GM06990 (cell line): ENCODE results near the gene SLC12A8.

Source experiments
- DNase-seq: peaks from one replicate; pipeline ENCODE4 v3.0.0-alpha.2; 2011; ENCODE audit not compliant: insufficient read length; ENCODE audit errors: extremely low read depth
- H3K27me3 ChIP-seq: replicated peaks from 2 replicates; pipeline ENCODE4 v1.6.0; 2011; ENCODE audit warnings: low read length; ENCODE audit not compliant: control insufficient read depth, insufficient read depth
- H3K36me3 ChIP-seq: 2 replicates; pipeline ENCODE4 v1.5.1; 2011; ENCODE audit warnings: low read length; ENCODE audit not compliant: control insufficient read depth, insufficient read depth
- H3K4me3 ChIP-seq: replicated peaks from 2 replicates; pipeline ENCODE4 v1.5.1; 2011; ENCODE audit warnings: low read depth, mild to moderate bottlenecking, control low read depth, low read length
- TF ChIP-seq, protein P1 (sequence below): IDR thresholded peaks from 2 replicates; pipeline ENCODE4 v1.5.1; 2011; ENCODE audit warnings: low read length, control low read depth, mild to moderate bottlenecking, inconsistent platforms; ENCODE audit not compliant: insufficient read depth, poor library complexity, severe bottlenecking

Gene SLC12A8

DNA sequence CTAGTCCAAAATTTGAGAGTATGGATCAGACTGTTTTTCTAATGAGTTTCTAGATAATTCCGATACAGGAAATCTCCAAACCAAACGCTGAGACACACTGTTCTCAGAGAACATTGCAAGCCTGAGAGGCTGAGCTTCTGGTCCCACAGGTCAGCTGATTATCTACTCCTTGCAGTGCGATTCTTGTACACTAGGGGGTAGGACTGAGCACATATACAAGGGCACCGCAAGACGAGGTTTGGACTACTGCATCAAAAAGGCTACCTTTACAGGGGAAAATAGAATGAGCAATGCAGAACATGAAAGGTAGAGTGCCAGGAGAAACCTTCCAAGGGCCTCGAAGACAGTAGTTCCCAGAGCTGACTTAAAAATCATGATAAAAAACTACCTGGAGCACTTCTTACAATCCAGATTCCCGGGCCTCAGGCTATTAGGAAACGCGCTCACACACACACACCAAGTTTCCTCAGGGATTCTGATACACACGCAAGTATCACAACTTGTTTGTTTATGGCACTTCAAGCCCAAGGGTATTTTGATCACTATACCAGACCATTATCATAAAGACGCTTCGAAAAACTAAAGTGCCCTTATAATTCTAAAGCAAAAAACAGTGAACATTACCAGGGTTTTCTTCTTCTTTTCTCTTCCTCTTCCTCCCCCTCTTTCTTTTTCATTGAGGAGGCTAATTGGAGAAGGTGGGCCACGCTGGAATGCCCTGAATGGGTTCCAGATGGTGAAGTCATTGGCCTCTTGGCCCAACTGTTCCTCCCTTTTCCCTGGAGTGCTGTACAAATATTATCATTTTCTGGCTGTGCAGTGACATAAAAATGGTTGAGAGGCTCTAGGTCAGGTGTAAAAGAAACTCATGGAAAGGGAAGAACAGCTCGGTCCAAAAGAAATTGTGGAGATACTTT lies 61.8 kb downstream of the SLC12A8 start:
- TF ChIP-seq, protein P1, sequence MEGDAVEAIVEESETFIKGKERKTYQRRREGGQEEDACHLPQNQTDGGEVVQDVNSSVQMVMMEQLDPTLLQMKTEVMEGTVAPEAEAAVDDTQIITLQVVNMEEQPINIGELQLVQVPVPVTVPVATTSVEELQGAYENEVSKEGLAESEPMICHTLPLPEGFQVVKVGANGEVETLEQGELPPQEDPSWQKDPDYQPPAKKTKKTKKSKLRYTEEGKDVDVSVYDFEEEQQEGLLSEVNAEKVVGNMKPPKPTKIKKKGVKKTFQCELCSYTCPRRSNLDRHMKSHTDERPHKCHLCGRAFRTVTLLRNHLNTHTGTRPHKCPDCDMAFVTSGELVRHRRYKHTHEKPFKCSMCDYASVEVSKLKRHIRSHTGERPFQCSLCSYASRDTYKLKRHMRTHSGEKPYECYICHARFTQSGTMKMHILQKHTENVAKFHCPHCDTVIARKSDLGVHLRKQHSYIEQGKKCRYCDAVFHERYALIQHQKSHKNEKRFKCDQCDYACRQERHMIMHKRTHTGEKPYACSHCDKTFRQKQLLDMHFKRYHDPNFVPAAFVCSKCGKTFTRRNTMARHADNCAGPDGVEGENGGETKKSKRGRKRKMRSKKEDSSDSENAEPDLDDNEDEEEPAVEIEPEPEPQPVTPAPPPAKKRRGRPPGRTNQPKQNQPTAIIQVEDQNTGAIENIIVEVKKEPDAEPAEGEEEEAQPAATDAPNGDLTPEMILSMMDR: peak; percentile 64
- Histone ChIP-seq H3K27me3 (no peaks in the 10 kb centered on the region), H3K36me3 (no peaks in the 10 kb centered on the region), H3K4me3 (no peak overlapping the region)
- no peak for DNase-seq

DNA sequence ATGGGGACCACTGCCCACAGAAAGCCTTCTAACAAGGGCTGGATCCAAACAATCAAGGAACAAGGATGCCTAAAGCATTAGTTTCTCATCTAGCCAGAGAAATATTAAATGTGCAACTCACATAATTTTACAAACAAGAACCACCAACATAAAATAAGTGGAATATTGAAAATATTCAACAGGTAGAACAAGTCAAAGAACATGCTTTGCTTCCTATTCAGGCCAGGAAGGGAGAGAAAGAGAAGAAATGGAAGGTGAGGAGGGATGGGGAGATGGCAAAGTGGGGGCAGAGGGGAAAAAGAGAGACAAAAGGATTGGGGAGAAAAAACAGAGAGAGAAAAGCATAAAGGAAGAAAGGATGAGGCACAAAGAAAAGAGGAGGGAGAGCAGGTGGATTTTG lies 63.1 kb downstream of the SLC12A8 start:
- TF ChIP-seq, protein P1: no peak
- Histone ChIP-seq H3K27me3 (no peaks in the 10 kb centered on the region), H3K4me3 (no peak overlapping the region), H3K36me3 (no peaks in the 10 kb centered on the region)
- no peak for DNase-seq

DNA sequence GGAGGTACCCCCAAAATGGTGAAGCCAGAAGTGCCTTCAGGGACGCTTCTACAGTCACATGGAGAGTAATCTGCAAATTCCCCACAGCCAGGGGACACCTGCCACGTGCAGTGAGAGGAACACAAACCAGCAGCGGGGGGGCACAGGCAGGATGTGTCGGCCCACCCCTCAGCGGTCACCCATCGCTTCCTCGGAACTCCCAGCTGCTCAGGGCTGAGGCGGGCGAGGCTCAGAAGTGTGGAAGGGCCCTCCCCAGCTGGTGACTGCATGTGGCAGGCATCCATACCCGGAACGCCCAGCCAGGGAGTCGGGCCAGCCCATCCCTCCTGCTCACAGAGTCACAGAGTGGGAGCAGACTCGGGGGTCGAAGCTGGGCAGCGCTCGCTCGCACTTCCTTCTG lies 63.7 kb downstream of the SLC12A8 start:
- no peak overlapping the region for H3K4me3 ChIP-seq
- H3K27me3 ChIP-seq: no peaks in the 10 kb centered on the region
- TF ChIP-seq, protein P1: no peak
- no peaks in the 10 kb centered on the region for H3K36me3 ChIP-seq
- peak; percentile 80 for DNase-seq

DNA sequence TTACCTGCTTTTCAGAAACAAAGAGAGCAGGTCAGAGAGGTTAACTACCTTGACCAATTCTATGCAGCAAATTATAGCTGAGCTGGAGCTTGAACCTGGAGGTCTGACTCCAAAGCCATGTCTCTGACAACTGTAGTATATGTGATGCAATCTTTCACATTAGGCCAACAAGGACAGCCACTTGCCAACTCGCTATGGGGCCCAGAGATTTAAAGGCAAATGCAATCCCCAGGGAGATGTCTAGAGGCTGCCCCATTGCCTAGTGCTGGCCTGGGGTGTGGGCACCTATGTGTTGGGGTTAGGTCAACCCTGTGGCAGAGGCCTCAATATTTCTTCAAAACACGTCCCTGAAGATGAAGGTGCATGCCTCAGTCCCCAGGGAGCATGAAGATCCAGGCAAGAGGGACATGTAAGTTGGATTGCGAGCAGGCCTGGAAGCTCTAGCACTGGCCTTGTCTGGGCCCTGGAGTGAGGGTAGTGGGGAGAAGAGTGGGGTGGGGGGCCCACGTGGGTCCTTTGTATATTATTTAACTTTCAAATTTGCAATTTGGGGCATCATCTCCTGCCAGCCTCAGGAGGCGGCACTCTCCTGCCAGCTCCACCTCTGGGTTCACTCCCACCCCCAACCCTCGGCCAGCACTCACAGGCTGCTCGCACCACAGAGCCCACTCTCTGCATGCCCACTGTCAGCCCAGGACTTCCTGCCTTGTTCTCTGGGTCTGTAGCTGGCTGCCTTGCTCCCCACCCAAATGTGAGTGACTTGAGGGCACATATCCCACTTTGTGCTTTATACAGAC lies 64.3 kb downstream of the SLC12A8 start:
- TF ChIP-seq, protein P1: no peak
- DNase-seq: no peak
- H3K36me3 ChIP-seq: no peaks in the 10 kb centered on the region
- no peak overlapping the region for H3K4me3 ChIP-seq
- no peaks in the 10 kb centered on the region for H3K27me3 ChIP-seq

DNA sequence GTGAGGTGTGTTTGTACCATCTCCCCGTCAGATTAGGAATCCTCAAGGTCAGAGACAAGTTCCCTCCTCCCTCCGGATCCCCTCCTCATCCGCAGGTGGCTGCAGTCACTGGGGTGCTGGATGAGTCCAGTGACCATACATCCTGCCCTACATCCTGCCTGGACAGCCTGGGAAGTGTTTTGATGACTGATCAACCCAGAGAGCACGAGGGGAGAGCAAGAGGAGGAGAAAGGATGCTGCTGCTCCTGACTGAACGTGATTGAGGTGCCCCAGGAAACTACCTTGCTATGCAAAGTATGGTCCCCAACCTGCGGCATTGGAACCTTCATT lies 65.1 kb downstream of the SLC12A8 start:
- Histone ChIP-seq H3K27me3 (no peaks in the 10 kb centered on the region), H3K4me3 (no peak overlapping the region), H3K36me3 (no peaks in the 10 kb centered on the region)
- TF ChIP-seq, protein P1: no peak
- DNase-seq: no peak
